GM19463 (cell line): ENCODE measurements around the gene TMC2.
"Not testable (repeated sequence)": the region's sequence is repeated elsewhere in the genome, so short reads cannot be mapped to it uniquely, and the experiment has no call there.

Experiments used
- ATAC-seq: cut with Tn5 transposase; IDR thresholded peaks from one replicate; pipeline ENCODE4 v1.9.1; 2021; ENCODE audit warnings: mild to moderate bottlenecking, moderate library complexity; ENCODE audit not compliant: unreplicated experiment

The TMC2 gene

DNA sequence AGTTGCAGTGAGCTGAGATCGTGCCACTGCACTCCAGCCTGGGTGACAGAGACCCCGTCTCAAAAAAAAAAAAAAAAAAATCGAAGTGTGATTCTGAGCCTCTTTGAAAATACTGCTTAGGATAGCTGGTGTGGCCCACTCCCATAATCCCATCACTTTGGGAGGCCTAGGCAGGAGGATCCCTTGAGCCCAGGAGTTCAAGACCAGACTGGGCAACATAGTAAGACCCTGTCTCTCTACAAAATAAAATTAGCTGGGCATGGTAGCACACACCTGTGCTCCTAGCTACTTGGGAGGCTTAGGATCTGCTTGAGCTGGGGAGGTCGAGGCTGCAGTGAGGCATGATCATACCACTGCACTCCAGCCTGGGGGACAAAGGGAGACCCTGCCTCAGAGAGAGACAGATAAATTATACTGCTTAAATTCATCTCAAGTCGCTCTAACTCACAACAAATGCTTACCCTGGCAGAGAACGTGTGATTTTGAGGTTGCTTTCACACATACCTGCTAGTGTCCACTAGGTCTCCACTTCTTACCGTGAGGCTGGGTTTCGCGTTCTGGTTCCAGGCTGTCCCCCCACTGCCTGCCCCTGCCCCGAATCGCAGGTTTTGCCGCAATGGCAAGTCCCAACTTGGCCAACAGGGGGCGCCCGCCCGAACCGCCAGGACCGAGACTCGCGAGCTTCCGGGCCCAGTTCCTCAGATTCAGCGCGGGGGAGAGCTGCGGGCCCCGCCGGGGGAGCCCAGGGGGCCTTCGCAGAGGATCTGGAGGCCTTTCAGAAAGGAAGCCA, 12.3 kb upstream of the TMC2 start:
- peak; percentile 68 for ATAC-seq

DNA sequence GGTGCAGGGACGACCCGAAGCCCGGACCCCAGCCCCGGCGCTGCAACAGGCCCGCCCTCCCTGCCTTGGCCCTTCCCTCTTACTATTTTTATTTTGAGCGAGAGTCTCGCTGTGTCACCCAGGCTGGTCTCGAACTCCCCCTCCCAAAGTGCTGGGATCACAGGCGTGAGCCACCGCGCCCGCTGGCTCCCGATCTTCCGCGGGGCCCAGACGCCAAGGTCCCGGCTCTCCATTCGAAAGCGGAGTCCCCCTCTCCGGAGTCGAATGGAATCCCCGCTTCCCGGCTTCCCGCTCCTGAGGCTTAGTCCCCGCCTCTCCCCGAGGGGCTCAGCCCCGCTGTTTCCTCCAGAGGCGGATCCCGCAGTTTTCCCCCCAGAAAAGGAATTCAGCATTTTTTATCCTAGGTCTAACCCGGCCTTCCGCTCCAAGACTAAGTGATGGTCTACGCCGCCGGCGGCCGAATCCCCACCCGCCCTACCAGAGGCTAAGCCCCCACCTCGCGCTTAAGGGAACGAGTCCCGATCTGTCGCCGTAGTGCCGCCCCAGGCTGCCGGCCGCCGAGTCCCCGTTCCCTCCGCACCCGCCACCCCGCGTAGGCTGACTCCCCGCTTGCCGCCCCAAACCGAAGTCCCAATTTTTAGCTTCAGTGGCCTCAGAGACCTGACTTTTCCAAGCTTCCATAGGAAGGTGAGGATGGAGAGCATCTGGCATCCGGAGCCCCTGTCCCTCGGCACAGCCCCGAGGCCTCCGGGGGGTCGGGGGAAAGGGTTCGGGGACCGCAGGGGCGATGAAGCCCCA, 11.5 kb upstream of the TMC2 start:
- ATAC-seq, result peak; percentile 48

DNA sequence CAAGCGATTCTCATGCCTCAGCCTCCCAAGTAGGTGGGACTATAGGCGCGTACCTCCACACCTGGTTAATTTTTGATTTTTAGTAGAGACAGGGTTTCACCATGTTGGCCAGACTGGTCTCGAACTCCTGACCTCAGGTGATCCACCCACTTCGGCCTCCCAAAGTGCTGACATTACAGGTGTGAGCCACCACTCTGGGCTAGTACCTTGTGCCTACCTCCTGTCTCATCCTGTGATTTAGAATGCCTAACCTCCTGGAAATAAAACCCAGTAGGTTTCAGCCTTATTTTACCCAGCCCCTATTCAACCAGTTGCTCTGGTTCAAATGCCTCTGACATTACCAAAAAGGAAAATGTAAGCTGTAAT, 10.2 kb upstream of the TMC2 start:
- not testable (repeated sequence) for ATAC-seq

DNA sequence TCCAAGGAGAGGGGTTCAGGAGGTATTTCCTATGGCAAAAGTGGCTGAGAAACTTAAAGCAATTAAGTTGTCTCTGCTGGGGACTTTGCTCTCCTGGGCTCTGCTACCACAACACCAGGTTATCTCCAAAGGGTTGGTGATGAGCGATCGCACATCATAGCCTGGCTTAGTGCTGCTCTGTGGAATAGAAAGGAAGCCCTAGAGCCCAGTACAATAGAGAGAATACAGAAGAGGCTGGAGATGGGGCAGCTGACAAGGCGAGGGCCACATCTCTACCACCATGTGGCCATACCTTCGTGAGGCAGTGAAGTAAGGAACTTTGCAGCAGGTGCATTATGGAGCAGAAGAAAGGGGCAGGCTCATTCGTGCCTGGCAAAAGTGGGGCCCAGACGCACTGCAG, 8.6 kb upstream of the TMC2 start:
- ATAC-seq, result no peak

DNA sequence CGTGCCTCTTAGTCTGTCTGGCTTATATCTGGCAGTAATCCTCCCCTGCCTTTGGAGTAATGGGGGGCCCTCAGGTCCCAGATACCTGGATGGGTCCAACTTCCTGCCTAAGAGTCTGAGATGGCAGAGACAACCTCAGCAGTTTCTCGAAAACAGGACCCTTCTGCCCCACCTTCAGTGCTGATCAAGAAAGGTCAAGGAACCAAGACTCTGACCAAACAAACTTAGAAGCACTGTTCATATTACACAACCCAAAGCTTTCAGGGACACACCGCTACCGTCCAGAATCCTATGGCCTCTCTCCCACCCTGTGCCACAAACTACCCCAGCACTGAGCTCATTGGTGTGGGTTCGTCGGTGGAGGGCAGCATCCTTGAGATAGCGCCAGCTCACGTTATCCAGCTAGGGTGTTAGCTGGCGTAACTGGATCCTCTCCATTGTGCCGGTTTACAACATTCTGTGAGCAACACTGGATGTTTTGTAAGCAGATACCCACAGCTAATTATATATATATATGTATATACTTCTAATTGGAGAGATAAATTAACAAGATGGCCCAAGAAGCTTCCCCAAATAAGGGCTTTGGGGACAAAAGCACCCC, 7.6 kb upstream of the TMC2 start:
- no peak for ATAC-seq

DNA sequence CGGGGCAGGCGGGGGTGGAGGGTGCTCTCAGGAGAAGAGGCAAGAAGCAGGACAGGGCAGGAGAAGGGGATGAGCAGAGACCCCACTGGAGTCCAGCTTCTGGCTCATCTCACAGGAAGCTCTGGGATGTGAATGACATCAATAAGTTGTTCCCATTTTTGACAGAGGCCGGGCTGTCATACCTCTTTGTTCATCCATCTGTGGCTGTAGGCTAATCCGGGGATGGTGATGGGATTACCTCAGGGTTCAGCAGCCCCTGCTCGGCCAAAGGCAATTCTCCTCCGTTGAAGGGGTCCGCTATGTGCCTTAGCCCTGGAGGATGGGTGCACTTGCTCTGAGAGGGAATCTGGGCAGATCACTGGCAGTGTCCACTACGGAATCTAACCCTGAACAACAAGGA, 3.3 kb upstream of the TMC2 start:
- ATAC-seq, result no peak

DNA sequence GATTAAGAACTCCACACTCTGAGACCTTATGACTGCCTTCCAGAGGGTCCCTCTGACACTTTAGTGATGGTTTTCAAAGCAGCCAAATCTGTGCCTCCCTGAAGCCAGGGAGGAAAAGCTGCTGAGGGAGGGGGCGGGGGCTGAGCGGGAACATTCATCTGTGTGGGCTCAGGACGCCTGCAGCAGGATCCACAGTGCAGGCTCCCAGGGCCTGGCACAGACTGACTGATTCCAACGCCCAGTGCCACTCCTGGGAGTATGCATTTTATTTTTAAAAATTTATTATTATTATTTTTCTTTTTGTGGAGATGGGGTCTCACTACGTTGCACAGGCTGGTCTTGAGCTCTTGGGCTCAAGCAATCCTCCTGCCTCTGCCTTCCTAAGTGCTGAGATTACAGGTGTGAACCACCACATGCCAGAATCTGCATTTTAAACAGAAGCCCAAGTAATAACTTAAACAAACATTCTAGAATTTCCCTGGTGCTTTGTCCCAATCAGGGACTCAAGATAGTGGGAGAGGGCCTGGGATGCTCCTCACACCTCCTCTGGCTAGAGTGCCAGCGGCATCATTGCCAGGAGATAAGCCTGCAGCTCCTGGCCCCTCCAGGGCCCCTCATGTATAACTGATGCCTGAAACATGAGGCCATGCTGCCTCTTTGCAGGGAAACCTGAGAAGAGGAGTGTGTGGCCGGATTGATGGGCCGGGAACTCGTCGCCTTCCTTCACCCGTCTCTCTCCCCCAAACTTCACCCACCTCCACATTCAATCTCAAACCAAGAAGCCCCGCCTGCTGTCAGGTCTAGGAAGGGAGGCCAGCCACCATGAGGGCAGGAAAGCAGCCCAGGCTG, 438 bp upstream of the TMC2 start:
- ATAC-seq, result no peak

DNA sequence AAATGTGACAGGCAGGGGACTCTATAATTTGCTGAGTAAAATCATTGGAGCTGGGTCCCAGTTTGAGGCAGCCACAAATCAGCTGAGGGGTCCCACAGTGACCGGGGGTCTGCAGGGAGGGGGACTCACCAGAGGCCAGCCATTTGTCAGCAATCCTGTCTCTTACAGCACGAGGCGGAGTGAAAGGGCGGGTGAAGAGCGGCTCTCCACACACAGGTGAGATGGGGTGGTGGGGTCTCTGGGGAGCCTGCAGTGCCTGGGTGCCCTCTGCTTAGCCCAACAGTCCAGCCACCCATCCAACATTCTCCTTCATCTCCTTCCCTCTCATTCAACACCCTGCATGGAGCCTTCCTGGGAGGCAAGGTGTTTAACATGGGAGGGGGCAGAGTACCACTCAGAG, 728 bp downstream of the TMC2 start:
- ATAC-seq, result no peak

DNA sequence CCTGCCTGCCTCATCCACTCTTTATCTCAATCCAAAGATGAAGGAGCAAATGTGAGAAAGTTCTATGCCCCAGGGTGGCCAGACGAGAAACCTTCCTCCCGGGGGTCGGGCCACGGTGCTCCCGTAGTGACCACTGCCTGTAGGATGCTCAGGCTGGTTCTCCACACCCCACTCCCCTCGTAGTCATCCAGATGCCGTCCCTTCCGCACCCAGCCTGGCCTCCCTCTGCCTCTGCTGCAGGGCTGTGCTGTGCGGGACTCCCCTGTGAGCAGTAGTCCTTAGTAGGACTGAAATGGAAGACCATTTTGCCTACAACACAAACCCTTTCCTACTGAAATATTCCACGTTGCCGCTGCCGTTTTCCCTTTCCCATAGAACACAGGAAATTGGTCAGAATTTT, 2.0 kb downstream of the TMC2 start:
- ATAC-seq, result no peak

DNA sequence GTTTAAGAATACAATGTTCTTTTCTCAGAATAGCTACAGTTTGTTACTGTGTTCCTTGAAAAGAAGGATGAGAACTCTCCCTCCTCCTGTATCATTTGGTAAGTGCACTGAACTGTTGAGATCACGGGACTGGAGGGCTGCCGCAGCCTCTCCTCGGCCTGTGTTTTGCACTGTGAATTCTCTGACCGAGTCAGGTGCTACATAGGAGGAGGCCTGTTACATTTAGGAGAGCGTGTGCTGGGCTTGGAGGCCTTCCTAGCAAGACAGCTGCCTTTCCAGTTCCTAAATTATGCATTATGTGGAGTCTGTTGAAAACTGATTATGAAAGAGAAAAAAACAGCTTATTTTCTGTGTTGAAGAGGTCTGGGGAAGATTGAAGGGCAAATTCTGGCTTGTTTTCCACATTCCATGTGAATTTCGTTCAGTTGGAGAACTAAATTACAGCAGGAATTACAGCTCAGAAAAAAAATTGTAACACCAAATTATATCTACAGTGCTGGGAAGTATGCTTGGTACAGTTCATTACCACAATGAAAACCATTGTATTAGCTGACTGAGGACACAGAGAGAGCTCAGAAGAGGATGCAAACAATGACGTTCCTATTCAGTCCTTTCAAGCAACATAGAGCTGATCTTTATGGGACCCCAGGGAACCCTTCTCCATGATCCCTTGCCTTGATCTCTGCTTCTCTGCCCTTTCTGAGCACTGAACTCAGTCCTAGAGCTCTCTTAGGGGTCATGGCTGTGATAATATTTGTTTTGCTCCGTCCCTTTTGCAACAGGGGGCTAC, 2.8 kb downstream of the TMC2 start:
- ATAC-seq, result no peak

DNA sequence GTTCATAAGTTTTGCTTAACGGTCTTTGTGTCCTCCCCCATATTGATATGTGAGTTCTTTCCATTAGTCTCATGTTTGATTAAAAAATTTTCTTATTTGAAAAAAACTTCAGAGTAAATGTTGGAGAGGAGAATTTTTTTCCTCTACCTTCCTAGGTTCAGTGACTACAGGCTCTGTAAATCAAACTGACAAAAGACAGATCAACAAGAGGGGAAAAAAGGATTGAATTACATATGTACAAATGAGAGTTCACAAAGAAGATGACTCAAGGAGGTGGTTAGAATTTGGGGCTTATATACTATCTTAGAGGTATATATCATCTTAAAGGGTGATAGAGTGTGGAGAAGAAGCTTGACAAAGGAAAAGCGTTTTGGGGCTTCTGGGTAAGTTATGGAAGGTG, 5.6 kb downstream of the TMC2 start:
- no peak for ATAC-seq

DNA sequence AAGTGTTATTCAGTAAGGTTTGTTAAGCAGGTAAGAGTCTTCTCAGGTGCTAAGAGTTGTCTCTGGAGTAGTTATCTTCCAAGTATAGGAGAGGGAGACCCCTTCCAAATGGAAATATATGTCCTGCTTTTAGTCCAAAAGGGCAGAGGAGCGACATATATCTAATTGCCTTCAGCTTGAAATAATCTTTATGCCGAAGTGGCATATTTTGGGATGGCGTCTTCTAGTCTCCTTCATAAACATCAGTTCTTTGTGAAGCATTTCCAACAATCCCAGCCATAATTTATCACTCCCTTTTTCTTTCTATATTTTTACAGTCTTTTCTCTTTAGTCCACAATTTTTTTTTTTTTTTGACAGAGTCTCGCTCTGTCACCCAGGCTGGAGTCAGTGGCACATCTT, 6.0 kb downstream of the TMC2 start:
- no peak for ATAC-seq

DNA sequence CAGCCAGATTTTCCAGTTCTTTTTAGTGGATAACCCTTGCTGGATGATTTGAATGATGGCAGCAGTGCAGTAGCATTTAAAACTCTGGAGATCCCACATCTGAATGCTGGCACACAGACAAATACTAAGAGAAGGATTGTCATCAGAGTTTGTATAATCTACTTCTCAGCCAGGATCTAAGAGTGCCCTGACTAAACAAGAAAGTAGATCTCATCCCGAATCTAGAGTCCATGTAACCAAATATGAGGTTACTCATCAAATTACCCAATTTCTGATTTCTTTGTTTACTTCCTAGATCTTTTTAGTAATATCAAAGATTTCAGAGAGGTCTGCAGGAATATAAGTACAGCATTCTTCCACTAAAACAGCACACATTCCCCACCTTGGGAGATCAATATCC, 7.8 kb downstream of the TMC2 start:
- ATAC-seq, result no peak

DNA sequence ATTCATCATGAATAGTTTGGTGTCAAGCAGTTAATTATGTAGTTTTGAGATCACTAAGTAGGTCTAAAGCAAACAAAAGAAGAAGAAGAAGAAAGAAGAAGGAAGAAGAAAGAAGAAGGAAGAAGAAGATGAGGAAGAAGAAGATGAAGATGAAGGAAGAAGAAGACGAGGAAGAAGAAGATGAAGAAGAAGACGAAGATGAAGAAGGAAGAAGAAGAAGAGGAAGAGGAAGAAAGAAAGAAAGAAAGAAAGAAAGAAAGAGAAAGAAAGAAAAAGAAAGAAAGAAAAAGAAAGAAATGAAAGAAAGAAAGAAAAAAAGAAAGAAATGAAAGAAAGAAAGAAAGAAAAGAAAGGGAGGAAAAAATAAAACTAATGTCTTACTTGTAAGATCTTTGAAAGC, 9.2 kb downstream of the TMC2 start:
- ATAC-seq, result no peak

DNA sequence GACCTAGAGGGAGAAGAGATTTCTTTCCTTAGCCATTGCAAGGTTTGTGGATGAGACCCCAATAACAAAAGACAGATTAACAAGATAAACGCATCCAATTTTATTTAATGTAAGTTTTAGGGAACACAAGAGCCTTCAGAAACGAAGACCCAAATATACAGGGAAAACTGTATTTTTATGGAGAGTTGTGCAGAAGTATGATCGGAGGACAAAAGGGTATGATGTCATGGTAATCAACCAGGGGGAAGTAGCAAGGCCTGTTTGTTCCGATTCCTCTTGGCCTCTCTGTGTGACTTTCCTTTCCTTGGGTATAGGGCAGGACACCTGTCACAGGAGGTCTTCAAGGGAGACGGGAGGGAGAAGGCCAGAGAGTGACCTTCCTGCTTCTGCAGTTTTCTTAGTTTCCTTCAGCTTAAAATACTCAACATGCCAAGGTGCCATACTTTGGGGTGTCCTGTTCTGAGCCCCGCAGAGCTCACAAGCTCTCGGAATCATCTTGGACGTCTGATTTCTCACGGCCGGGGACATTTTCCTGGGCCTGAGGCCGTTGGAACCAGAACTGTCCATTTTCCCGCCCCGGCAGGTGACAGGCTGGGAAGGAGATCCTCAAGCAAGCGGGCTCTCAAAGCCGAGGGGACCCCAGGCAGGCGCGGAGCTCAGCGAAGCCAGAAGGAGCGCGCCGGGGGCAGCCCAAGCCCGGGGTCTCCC, 21.7 kb downstream of the TMC2 start:
- no peak for ATAC-seq

DNA sequence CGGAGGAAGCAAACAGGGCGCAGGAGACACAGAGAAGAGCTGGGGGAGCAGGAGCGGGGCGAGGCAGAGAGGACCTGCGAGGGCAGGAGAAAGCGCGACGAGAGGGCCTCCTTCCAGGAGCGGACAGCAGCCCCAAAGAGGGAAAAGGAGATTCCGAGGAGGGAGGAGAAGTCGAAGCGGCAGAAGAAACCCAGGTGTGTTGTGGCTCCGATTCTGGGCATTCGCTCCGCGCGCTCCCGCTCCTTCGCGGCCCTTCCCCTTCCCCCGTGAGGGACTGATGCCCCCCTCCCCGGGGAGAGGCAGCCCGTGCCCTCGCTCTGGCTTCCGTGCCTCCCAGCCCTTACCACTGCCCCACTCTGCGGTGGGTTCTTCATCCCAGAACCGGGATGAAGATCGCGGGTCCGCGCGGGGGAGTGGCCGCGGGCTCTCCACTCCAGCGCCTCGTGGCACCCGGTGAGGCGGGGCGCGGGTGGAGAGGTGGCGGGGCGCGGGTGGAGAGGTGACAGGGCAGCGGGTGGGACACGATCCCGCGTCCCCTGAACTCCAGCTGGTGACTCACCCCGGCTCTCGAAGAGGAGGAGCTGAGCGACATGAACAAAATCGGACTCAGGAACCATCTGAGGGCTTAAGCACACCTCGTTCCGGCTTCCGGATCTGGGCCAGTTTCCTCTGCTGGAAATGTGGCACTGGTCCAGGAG, 22.4 kb downstream of the TMC2 start:
- no peak for ATAC-seq

DNA sequence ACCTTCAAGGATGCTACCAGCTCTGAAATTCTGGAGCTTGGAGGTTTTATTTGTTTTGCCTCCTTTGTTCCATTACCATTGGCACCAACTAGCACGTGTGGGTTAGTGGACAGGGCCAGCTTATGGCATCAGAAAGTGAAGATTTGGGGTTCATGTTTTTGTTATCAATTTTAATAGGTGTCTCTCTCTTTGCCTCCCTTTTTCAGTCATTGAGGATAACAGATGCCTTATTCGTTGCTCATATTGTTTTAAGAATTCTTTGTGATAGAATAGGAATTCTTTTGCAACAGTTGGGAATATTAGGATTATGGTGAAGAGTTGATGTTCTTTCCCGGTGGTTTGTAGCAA, 22.9 kb downstream of the TMC2 start:
- ATAC-seq, result no peak

DNA sequence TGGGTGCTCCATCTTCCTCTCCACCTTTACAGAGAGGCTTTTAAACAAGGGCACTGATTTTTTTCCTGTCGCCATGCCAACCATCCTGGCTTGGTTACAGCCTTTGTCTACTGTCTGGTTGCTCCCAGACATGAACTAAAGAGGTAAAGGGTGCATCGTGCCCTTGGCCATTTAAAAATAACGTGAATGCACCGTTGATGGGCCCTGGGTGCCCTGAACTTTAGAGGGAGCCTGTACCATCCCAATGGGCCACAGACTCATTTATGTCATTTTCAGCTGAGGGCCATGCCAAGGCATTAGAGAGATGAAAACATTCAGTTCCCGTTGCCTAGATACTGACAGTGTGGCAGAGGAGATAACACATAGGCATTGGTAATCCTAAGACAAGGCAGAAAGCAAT, 23.3 kb downstream of the TMC2 start:
- ATAC-seq, result no peak

DNA sequence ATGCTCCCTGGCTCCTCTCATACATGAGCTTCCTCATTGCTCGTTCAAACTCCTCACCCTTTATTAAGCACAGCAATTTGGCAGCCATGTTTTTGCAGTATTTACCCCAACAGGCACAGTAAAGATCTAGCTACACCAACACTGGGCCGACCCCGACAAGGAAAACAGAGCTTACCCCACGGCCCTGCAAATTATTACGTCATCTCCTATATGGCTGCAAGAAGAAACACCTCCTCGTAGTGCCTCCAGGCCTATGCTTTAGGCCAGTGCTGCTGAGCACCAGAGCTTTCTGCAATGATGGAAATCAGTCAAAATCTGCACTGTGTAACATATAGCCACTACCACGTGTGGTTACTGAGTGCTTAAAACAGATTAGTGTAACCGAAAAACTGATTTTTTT, 26.7 kb downstream of the TMC2 start:
- no peak for ATAC-seq
